ENCODE data around the gene MYRF.

Gene MYRF

GRCh38 chr11:61752925-61753521 lies 587 bp downstream of the MYRF start:
- peak overlapping the region; percentile 91 for H3K27ac ChIP-seq
- TF ChIP-seq ZFX (IDR thresholded peaks at IDR 0.05; ENCODE audit: borderline replicate concordance): no peak
- TF ChIP-seq CTCF (IDR thresholded peaks at IDR 0.05): no peak

GRCh38 chr11:61753672-61754071 lies 1.2 kb downstream of the MYRF start:
- no peak for TF ChIP-seq CTCF (IDR thresholded peaks at IDR 0.05)
- peak overlapping the region; percentile 91; the same call in 1 of the 2 replicates for H3K27ac ChIP-seq

- TF ChIP-seq CTCF (IDR thresholded peaks at IDR 0.05) (no peak), ZFX (IDR thresholded peaks at IDR 0.05; ENCODE audit: borderline replicate concordance) (no peak)
Observed at GRCh38 chr11:61754534-61755482, 2.4 kb downstream of the MYRF start.

GRCh38 chr11:61756147-61756451 lies 3.7 kb downstream of the MYRF start:
- peak overlapping the region; percentile 91 for H3K27ac ChIP-seq
- no peak for TF ChIP-seq ZFX (IDR thresholded peaks at IDR 0.05; ENCODE audit: borderline replicate concordance)
- no peak for TF ChIP-seq CTCF (IDR thresholded peaks at IDR 0.05)

More at GRCh38 chr11:61754534-61755482, 2.4 kb downstream of the MYRF start:
- H3K27ac ChIP-seq: peak overlapping the region; percentile 91

- TF ChIP-seq ZFX (IDR thresholded peaks at IDR 0.05; ENCODE audit: borderline replicate concordance) (no peak), CTCF (IDR thresholded peaks at IDR 0.05) (no peak)
- peak overlapping the region; percentile 91 for H3K27ac ChIP-seq
Observed at GRCh38 chr11:61756452-61757212, 4.2 kb downstream of the MYRF start.

- TF ChIP-seq CTCF (IDR thresholded peaks at IDR 0.05) (no peak), ZFX (IDR thresholded peaks at IDR 0.05; ENCODE audit: borderline replicate concordance) (no peak)
- peak overlapping the region; percentile 91 for H3K27ac ChIP-seq
Observed at GRCh38 chr11:61757213-61757862, 4.9 kb downstream of the MYRF start.

All from 22Rv1 (cell line).